Upper lobe of left lung (tissue), 6 donors: ENCODE measurements around the gene SMCHD1. TPM values are rescaled to one million over a fixed set of nuclear protein-coding genes. Genes with fewer than 3 reads are reported as not detected.

Experiments used
- ATAC-seq, 2 donors: fragments of 200-7000 bp; cut with Tn5 transposase; one replicate each; pipeline ENCODE4 v1.9.1; 2022; ENCODE audit warnings: mild to moderate bottlenecking in 2 of 2, moderate library complexity in 2 of 2; ENCODE audit not compliant: low FRiP score in 2 of 2
- DNase-seq, 2 donors: peaks; one replicate each; pipeline ENCODE4 v3.0.0-alpha.2; 2019 to 2020
- H3K27ac ChIP-seq, 4 donors: fragments of 200-600 bp; sonication (generic); one replicate each; pipeline ENCODE4 v1.5.1; 2016 to 2019
- H3K27me3 ChIP-seq, 4 donors: fragments of 200-600 bp; sonication (generic); one replicate each; pipeline ENCODE4 v1.5.1; 2017 to 2019
- H3K36me3 ChIP-seq, 4 donors: fragments of 200-600 bp; sonication (generic); one replicate each; pipeline ENCODE4 v1.5.1; 2016 to 2019
- H3K4me1 ChIP-seq, 4 donors: fragments of 200-600 bp; sonication (generic); one replicate each; pipeline ENCODE4 v1.5.1; 2018 to 2019
- H3K4me3 ChIP-seq, 4 donors: fragments of 200-600 bp; sonication (generic); one replicate each; pipeline ENCODE4 v1.5.1; 2017 to 2019; ENCODE audit warnings: mild to moderate bottlenecking in 2 of 4, moderate library complexity in 1 of 4
- H3K9me3 ChIP-seq, 4 donors: fragments of 200-600 bp; sonication (generic); one replicate each; pipeline ENCODE4 v1.5.1; 2018 to 2019
- EP300 ChIP-seq, 4 donors: sonication (generic); formaldehyde crosslinking; IDR thresholded peaks; one replicate each; pipeline ENCODE4 v1.5.1; 2017; ENCODE audit warnings: antibody characterized with exemption in 4 of 4, control low read depth in 2 of 4
- POLR2A ChIP-seq, 4 donors: fragments of 450-650 bp; IDR thresholded peaks; one replicate each; pipeline ENCODE4 v1.5.1; 2016 to 2017; ENCODE audit warnings: antibody characterized with exemption in 4 of 4, mild to moderate bottlenecking in 2 of 4
- POLR2AphosphoS5 ChIP-seq, 2 donors: sonication (generic); formaldehyde crosslinking; IDR thresholded peaks; one replicate each; pipeline ENCODE4 v1.5.1; 2017; ENCODE audit warnings: antibody characterized with exemption in 2 of 2
- WGBS, 2 donors: methylation state at CpG; one replicate each; pipeline ENCODE4 v1.1.5; 2017 to 2018; 5-methylcytosine and 5-hydroxymethylcytosine counted together
- total RNA-seq, 6 donors: library from RNA; depleted of rRNA in 4 of 6; stranded (reverse); fragments of >200 nt in 4 of 6; gene quantifications; one replicate each; pipeline versions ENCODE4 v1.1.0 to v1.2.1, GENCODE V29; 2016 to 2021
- TF ChIP-seq, protein P1 (sequence below), 6 experiments: fragments of 450-650 bp in 4 of 6; fragments of 200-600 bp in 2 of 6; sonication (generic) in 2 of 6; IDR thresholded peaks; one replicate each; pipeline ENCODE4 v1.5.1; 2016 to 2019; ENCODE audit warnings: antibody characterized with exemption in 6 of 6
- donor health status: DM: no; HTN: no; CAD: no; lungs with moderate emphysema.
- donor health status: DM: no; HTN: yes; CAD: no; lungs with severe emphysema.

SMCHD1 gene
- total RNA-seq, 6 donors from 2014 or later: 39.2 to 157 (median 58.9) TPM

DNA sequence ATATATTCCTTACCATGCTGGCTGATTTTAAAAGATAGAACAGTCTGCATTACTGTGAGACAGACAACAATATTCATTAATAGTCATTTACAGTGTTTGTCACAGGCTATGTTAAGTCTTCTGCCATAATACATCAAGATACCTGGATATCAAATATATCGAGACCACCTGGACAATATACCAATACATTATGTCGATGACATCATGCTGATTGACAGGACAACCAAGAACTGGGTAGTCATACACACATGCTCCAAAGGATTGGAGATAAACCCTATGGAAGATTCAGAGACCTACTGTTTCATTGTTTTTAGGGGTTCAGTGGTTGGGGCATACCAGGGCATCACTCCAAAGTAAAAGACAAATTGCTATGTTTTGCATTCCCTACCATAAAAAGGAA, 26.5 kb upstream of the SMCHD1 start:
- Histone ChIP-seq H3K36me3 (no peaks in the 10 kb centered on the region), H3K9me3 (no peaks in the 10 kb centered on the region), H3K27me3 (no peaks in the 10 kb centered on the region), H3K4me3 (no peak overlapping the region), H3K27ac (no peak overlapping the region), H3K4me1 (no peaks in the 10 kb centered on the region)
- DNase-seq (no peak), ATAC-seq (no peak)
- WGBS, 2 donors: 72 to 100% methylated on average over 1 to 2 of the region's 2 CpGs
- TF ChIP-seq EP300 (IDR thresholded peaks at IDR 0.05) (no peak), POLR2AphosphoS5 (IDR thresholded peaks at IDR 0.05) (no peak), POLR2A (IDR thresholded peaks at IDR 0.05) (no peak)
- TF ChIP-seq, protein P1, sequence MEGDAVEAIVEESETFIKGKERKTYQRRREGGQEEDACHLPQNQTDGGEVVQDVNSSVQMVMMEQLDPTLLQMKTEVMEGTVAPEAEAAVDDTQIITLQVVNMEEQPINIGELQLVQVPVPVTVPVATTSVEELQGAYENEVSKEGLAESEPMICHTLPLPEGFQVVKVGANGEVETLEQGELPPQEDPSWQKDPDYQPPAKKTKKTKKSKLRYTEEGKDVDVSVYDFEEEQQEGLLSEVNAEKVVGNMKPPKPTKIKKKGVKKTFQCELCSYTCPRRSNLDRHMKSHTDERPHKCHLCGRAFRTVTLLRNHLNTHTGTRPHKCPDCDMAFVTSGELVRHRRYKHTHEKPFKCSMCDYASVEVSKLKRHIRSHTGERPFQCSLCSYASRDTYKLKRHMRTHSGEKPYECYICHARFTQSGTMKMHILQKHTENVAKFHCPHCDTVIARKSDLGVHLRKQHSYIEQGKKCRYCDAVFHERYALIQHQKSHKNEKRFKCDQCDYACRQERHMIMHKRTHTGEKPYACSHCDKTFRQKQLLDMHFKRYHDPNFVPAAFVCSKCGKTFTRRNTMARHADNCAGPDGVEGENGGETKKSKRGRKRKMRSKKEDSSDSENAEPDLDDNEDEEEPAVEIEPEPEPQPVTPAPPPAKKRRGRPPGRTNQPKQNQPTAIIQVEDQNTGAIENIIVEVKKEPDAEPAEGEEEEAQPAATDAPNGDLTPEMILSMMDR (IDR thresholded peaks at IDR 0.05): no peak

DNA sequence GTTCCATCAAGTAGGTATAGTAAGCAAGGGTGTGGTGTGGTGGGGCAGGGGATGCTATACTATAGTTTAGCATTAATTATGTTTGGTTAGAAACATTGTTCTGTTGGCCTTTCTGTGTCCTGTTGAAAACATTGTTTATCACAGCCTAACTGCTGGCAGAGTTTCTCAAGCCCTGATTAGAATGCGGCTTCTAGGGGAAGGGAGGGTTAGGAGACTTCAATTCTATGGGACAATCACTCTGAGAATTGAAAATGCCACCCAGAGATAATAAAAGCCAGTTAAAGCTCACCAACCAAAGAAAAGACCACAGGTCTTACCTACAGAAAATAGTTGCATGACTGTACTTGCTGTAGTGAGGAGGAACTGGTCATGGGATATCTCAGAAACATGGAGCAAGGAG, 19.9 kb upstream of the SMCHD1 start:
- no peaks in the 10 kb centered on the region for H3K36me3 ChIP-seq
- 43 to 65% methylated on average over 1 of the region's 1 CpG for WGBS, 2 donors
- no peaks in the 10 kb centered on the region for H3K27me3 ChIP-seq
- H3K9me3 ChIP-seq: no peaks in the 10 kb centered on the region
- H3K4me3 ChIP-seq: no peak overlapping the region
- ATAC-seq (no peak), DNase-seq (no peak)
- peaks cover 10 to 16% (median 11%) of the 10 kb centered on the region in 4 donors for H3K4me1 ChIP-seq
- peak overlapping the region; percentile 83 to 89 (median 88) for H3K27ac ChIP-seq
- no peak for TF ChIP-seq EP300 (IDR thresholded peaks at IDR 0.05)
- TF ChIP-seq, protein P1 (IDR thresholded peaks at IDR 0.05): no peak
- no peak for TF ChIP-seq POLR2AphosphoS5 (IDR thresholded peaks at IDR 0.05)
- no peak for TF ChIP-seq POLR2A (IDR thresholded peaks at IDR 0.05)

DNA sequence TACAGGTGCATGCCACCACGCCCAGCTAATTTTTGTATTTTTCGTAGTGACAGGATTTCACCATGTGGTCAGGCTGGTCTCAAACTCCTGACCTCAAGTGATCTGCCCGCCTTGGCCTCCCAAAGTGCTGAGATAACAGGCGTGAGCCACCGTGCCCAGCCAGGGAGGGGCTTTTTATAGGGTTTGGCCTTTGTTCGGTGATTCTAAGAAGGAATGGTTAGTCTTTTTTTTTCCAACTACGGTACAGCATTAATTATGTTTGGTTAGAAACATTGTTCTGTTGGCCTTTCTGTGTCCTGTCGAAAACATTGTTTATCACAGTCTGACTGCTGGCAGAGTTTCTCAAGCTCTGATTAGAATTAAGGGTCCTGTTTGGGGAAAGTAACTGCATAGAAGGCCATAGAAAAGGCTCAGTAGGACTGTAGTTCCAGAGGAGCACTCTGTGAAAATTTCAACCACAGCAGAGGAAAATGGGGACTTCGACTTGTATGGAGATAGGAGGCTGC, 19.3 kb upstream of the SMCHD1 start:
- Histone ChIP-seq H3K36me3 (no peaks in the 10 kb centered on the region), H3K27ac (peak overlapping the region; percentile 83 to 89 (median 88)), H3K27me3 (no peaks in the 10 kb centered on the region), H3K4me1 (peaks cover 11 to 16% (median 15%) of the 10 kb centered on the region in 4 donors), H3K4me3 (peak overlapping the region in 2 of 4 donors; percentile 14 to 20), H3K9me3 (no peaks in the 10 kb centered on the region)
- WGBS, 2 donors: 36 to 45% methylated on average over 9 of the region's 9 CpGs
- peak in 1 of 2 donors; percentile 4 for ATAC-seq
- TF ChIP-seq, protein P1 (IDR thresholded peaks at IDR 0.05): no peak
- TF ChIP-seq EP300 (IDR thresholded peaks at IDR 0.05) (no peak), POLR2AphosphoS5 (IDR thresholded peaks at IDR 0.05) (no peak)
- DNase-seq: no peak

DNA sequence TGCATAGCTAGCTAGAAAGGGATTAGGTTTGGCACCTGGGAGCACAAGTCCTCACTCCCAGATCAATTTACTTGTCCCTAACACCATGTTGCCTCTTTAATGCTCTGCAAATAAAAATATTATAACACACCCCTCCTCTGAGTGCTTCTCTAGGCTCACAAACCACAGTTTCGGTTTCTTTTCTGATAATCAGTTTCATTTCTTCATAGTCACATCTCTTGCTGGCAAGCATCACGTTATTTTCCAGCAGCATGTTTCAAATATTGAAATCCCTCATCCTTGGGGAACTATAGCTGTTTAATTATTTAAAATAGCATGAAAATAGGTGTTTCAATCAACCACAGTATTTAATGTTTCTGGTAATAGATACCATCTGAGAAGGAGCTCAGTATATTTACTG, 13.9 kb upstream of the SMCHD1 start:
- Histone ChIP-seq H3K9me3 (no peaks in the 10 kb centered on the region), H3K4me1 (peaks cover under 1 to 20% (median 16%) of the 10 kb centered on the region in 4 donors), H3K27ac (peak overlapping the region in 3 of 4 donors; percentile 45 to 79 (median 60)), H3K4me3 (peak overlapping the region in 2 of 4 donors; percentile 9 to 22), H3K36me3 (no peaks in the 10 kb centered on the region), H3K27me3 (no peaks in the 10 kb centered on the region)
- ATAC-seq: peak in 1 of 2 donors; percentile 68
- 1 to 19% methylated on average over 2 of the region's 2 CpGs for WGBS, 2 donors
- DNase-seq: no peak
- TF ChIP-seq POLR2AphosphoS5 (IDR thresholded peaks at IDR 0.05): no peak
- TF ChIP-seq POLR2A (IDR thresholded peaks at IDR 0.05): peak in 1 of 4 donors; percentile 13
- TF ChIP-seq EP300 (IDR thresholded peaks at IDR 0.05): no peak
- TF ChIP-seq, protein P1 (IDR thresholded peaks at IDR 0.05): no peak

DNA sequence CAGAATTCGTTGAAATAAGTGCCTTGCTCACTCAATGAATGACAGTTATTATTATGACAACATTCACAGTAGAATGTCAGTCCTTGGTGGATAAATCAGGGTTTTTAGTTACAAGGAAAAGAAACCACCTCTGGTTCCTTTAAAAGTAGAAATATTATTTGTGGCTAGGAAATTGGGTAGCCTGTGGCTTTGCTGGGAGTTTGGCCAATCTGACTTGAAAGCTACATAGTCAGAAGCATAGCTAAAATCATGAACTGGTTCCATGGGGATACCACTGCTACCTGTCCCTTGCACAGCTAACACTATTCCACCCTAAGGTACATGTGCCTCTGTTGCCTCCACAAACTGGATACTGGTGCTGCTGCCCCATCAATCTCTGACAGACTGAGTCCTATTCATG, 12.8 kb upstream of the SMCHD1 start:
- DNase-seq: no peak
- H3K4me1 ChIP-seq: peaks cover 0 to 20% (median 13%) of the 10 kb centered on the region in 4 donors
- H3K27me3 ChIP-seq: no peaks in the 10 kb centered on the region
- H3K4me3 ChIP-seq: no peak overlapping the region
- no peak for ATAC-seq
- no peak for TF ChIP-seq POLR2AphosphoS5 (IDR thresholded peaks at IDR 0.05)
- TF ChIP-seq, protein P1 (IDR thresholded peaks at IDR 0.05): no peak
- TF ChIP-seq POLR2A (IDR thresholded peaks at IDR 0.05): no peak
- TF ChIP-seq EP300 (IDR thresholded peaks at IDR 0.05): no peak
- peak overlapping the region in 2 of 4 donors; percentile 21 to 79 for H3K27ac ChIP-seq
- no peaks in the 10 kb centered on the region for H3K9me3 ChIP-seq
- H3K36me3 ChIP-seq: no peaks in the 10 kb centered on the region
- WGBS, 2 donors: 64 to 78% methylated on average over 1 of the region's 1 CpG
